ENCODE data around the gene PARD3.
"Not testable (repeated sequence)": the region's sequence is repeated elsewhere in the genome, so short reads cannot be mapped to it uniquely, and the experiment has no call there.

Gene PARD3

DNA sequence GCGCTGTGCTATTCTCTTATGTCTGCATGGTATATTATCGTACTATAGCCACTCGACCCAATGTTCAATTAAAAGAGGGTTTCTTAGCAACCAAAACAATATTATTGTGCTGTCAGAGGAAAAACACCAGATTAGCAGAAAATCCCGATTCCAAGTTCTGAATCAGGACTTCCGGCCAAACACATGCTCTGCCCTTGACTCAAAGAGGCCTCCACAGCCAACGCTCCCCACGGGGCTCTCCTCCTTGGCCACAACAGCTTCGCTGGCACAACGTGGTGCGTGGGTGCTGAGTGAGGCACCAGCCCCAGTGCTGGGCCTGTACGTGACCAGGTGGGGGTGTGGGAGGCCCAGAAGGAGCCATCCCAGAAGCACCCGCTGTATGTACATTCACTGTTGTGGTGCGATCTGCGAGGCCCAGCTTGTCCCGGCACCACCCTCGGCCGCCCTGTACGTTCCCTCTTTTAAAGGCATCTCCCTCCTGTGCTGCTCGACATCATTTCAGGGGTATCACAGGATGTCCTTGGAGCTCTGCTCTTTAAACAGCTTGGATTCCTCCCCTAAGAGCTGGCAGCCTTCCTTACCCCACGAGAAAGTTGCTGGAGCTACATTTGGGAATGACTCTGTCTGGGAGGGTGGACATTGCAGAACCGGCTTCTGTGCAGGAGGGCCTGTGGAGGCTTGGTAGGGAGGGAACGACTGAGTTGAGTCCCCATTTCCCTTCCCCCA lies 736.2 kb downstream of the PARD3 start:
- no peak for DNase-seq

DNA sequence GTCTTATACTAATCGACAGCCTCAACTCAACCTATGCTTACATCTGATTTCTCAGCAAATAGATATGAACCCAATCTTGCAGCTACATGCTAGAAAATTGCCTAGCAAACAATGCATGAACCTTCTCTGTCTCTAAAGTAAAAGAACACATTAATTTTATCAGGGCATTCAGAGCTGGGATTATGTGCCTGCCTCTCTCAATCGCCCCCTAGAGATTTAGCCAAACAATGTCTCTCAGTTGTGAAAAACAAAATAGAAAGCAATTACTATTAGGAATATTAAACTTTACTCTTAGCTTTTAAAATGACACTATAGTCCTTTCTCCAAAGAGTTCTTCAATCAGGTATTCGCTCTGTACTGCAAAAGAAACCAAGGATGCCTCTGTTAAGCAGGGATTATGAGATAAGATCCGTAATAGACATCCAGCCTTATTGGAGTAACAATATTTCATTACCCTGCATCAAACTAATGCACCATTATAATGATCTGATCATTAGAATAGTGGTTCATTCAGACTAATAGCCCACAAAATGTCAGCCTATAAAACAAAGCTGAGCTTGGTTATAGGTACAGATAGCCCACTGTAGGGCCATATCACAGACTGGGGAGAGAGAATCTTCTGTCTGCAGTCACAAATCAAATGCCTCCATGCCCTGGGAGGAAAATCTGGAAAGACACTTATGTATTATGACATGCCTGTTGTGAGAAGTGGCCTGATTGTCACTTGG lies 736.9 kb downstream of the PARD3 start:
- DNase-seq = no peak

- no peak for DNase-seq
Measured at GRCh38 chr10:34076443-34076842, 738.7 kb downstream of the PARD3 start.

DNA sequence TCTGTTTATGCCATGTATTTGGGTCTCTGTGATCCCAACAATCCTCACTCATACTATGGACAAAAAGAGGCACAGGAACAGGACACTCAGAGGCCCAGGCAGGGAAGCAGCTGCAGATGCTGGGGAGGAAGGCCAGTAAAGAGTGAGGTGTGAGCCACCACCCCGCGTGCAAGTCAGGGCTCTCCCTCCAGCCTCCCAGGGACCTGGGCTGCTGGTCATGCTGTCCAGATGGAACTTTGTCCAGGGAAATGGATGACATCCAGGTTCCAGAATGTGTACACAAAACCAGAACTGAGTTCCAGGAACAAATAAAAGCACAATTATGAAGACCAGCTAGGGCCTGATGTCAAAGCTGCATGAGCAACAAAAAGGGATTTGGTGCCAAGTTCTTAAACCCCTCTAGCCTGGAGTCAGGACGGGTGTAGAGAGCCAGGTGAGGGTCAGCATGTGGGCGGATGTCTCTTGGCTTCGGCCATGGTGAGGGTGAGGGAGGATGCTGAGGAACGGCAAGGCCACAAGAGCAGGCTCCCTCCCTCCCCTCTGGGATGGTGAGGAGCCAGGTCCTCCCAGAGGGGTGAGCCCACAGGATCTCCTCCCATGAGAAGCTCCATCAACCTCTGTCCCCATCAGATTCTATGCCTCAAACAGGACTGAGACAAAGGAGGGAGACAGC lies 739.7 kb downstream of the PARD3 start:
- no peak for DNase-seq

GRCh38 chr10:34074051-34074450 lies 741.0 kb downstream of the PARD3 start:
- no peak for DNase-seq

GRCh38 chr10:34067741-34068140 lies 747.4 kb downstream of the PARD3 start:
- DNase-seq = not testable (repeated sequence)

- DNase-seq = no peak
Measured at GRCh38 chr10:34063592-34063991, 751.5 kb downstream of the PARD3 start.

DNA sequence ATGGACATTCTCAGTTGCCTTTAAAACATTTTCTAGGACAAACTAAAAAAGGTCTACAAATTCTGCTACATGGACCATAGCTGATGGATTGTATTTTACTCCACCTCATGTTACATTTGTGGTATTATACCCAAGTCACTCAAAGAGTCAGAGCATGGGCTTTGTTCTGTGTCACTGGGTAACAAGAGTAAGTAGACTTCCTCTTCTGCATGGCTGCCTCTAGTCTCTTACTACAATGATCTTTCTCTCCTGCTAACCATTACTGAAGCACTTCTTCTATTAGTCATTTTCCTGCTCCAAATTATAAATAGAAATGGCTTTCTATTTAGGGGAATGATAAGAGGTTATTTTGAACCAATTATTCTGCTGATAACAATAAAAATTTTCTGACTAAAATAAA lies 753.3 kb downstream of the PARD3 start:
- no peak for DNase-seq

Data from NCI-H2171 (cell line).